Amygdala (tissue), 56 donors: ENCODE data around the gene CARD19.

Experiments
- DNase-seq, 56 donors: peaks; one replicate each; lab custom pipeline; 2025; lab: John Stamatoyannopoulos, UW

Gene CARD19

GRCh38 chr9:93061791-93062763 is 33.9 kb upstream of the CARD19 start:
- DNase-seq = no peak

- peak in 2 of 56 donors; percentile 8 to 27 for DNase-seq
Measured at GRCh38 chr9:93064392-93065134, 31.5 kb upstream of the CARD19 start.

- peak in 21 of 56 donors; percentile 12 to 64 (median 25) for DNase-seq
Measured at GRCh38 chr9:93065135-93065720, 30.8 kb upstream of the CARD19 start.

GRCh38 chr9:93066978-93067603 is 28.9 kb upstream of the CARD19 start:
- no peak for DNase-seq

GRCh38 chr9:93068956-93069355 is 27.1 kb upstream of the CARD19 start:
- no peak for DNase-seq

- no peak for DNase-seq
Measured at GRCh38 chr9:93071464-93071863, 24.6 kb upstream of the CARD19 start.

GRCh38 chr9:93072383-93072795 is 23.6 kb upstream of the CARD19 start:
- peak in 4 of 56 donors; percentile 10 to 65 (median 18) for DNase-seq

GRCh38 chr9:93076101-93076791 is 19.8 kb upstream of the CARD19 start:
- no peak for DNase-seq

GRCh38 chr9:93076792-93077128 is 19.3 kb upstream of the CARD19 start:
- DNase-seq = no peak

- no peak for DNase-seq
Measured at GRCh38 chr9:93077367-93077766, 18.6 kb upstream of the CARD19 start.

GRCh38 chr9:93077811-93078210 is 18.2 kb upstream of the CARD19 start:
- no peak for DNase-seq

GRCh38 chr9:93079371-93079770 is 16.6 kb upstream of the CARD19 start:
- no peak for DNase-seq

GRCh38 chr9:93080406-93080805 is 15.6 kb upstream of the CARD19 start:
- DNase-seq = no peak

GRCh38 chr9:93081081-93081529 is 14.9 kb upstream of the CARD19 start:
- DNase-seq = no peak

GRCh38 chr9:93081931-93082330 is 14.1 kb upstream of the CARD19 start:
- no peak for DNase-seq

GRCh38 chr9:93082841-93083411 is 13.1 kb upstream of the CARD19 start:
- no peak for DNase-seq

GRCh38 chr9:93083592-93084470 is 12.2 kb upstream of the CARD19 start:
- DNase-seq = no peak

- DNase-seq = no peak
Measured at GRCh38 chr9:93084471-93084881, 11.5 kb upstream of the CARD19 start.

GRCh38 chr9:93085676-93086075 is 10.3 kb upstream of the CARD19 start:
- no peak for DNase-seq
